HL-60 (cell line): Measurements from ENCODE around the gene SCAMP5.

ENCODE experiments used
- CTCF ChIP-seq: IDR thresholded peaks from one replicate; pipeline ENCODE4 v1.5.1; 2011; ENCODE audit warnings: low read length, control low read depth, inconsistent platforms; ENCODE audit not compliant: insufficient read depth
- GABPA ChIP-seq: IDR thresholded peaks from 2 replicates; pipeline ENCODE4 v1.6.1; 2012; ENCODE audit warnings: low read depth
- REST ChIP-seq: IDR thresholded peaks from 2 replicates; pipeline ENCODE4 v1.6.1; 2012; ENCODE audit warnings: low read depth; ENCODE audit not compliant: insufficient replicate concordance

- no peak for TF ChIP-seq CTCF
- no peak for TF ChIP-seq GABPA
- TF ChIP-seq REST: no peak
Measured at GRCh38 chr15:74960286-74960685, 35.1 kb upstream of the SCAMP5 start.
